Neural progenitor cell (in vitro differentiated cells): Measurements from ENCODE around the gene RXRA. TPM values are rescaled to one million over a fixed set of nuclear protein-coding genes. Genes with fewer than 3 reads are reported as not detected.
"Not testable (repeated sequence)": the region's sequence is repeated elsewhere in the genome, so short reads cannot be mapped to it uniquely, and the experiment has no call there.

Experiments used
- DNase-seq: peaks from one replicate; pipeline ENCODE4 v3.0.0-alpha.2; 2016; ENCODE audit warnings: low spot score
- H2AFZ ChIP-seq: fragments of 200-600 bp; sonication (generic); replicated peaks from 2 replicates; pipeline ENCODE4 v1.6.1; 2016; ENCODE audit warnings: antibody characterized with exemption
- H3F3A ChIP-seq: fragments of 200-600 bp; sonication (generic); 2 replicates; pipeline ENCODE4 v1.6.1; 2016; ENCODE audit warnings: antibody characterized with exemption, low read depth
- H3K27ac ChIP-seq: fragments of 200-600 bp; sonication (generic); 2 replicates; pipeline ENCODE4 v1.5.1; 2016; ENCODE audit warnings: mild to moderate bottlenecking
- H3K27me3 ChIP-seq: fragments of 200-600 bp; sonication (generic); 2 replicates; pipeline ENCODE4 v1.6.1; 2016; ENCODE audit warnings: mild to moderate bottlenecking, moderate library complexity
- H3K36me3 ChIP-seq: fragments of 200-600 bp; sonication (generic); 2 replicates; pipeline ENCODE4 v1.5.1; 2016
- H3K4me1 ChIP-seq: fragments of 200-600 bp; sonication (generic); 2 replicates; pipeline ENCODE4 v1.6.1; 2016; ENCODE audit warnings: mixed run types
- H3K4me2 ChIP-seq: fragments of 200-600 bp; sonication (generic); 2 replicates; pipeline ENCODE4 v1.6.1; 2016
- H3K4me3 ChIP-seq: fragments of 200-600 bp; sonication (generic); 2 replicates; pipeline ENCODE4 v1.5.1; 2016
- H3K79me2 ChIP-seq: fragments of 200-600 bp; sonication (generic); 2 replicates; pipeline ENCODE4 v1.6.1; 2016; ENCODE audit warnings: low read depth
- H3K9ac ChIP-seq: fragments of 200-600 bp; sonication (generic); 2 replicates; pipeline ENCODE4 v1.6.1; 2016
- H3K9me3 ChIP-seq: fragments of 200-600 bp; sonication (generic); 2 replicates; pipeline ENCODE4 v1.5.1; 2016; ENCODE audit warnings: low read depth
- H4K20me1 ChIP-seq: fragments of 200-600 bp; sonication (generic); 2 replicates; pipeline ENCODE4 v1.6.1; 2016; ENCODE audit warnings: low read depth
- H3K27ac Mint-ChIP-seq: 3 replicates; pipeline ENCODE4 v1.8.0; 2021; ENCODE audit warnings: mixed read lengths
- H3K27me3 Mint-ChIP-seq: 2 replicates; pipeline ENCODE4 v1.8.0; 2022; ENCODE audit warnings: low read depth, mild to moderate bottlenecking, inconsistent platforms, moderate library complexity, mixed read lengths; ENCODE audit not compliant: insufficient read depth
- H3K36me3 Mint-ChIP-seq: 3 replicates; pipeline ENCODE4 v1.8.0; 2021; ENCODE audit warnings: mixed read lengths
- H3K4me1 Mint-ChIP-seq: 3 replicates; pipeline ENCODE4 v1.8.0; 2021; ENCODE audit warnings: mixed read lengths
- H3K4me3 Mint-ChIP-seq: 3 replicates; pipeline ENCODE4 v1.8.0; 2021; ENCODE audit warnings: mild to moderate bottlenecking, moderate library complexity, mixed read lengths
- H3K9me3 Mint-ChIP-seq: 3 replicates; pipeline ENCODE4 v1.8.0; 2020; ENCODE audit warnings: mixed read lengths
- EZH2 ChIP-seq: fragments of 200-600 bp; sonication (generic); IDR thresholded peaks from 2 replicates; pipeline ENCODE4 v1.6.1; 2017; ENCODE audit warnings: antibody characterized with exemption, mild to moderate bottlenecking, moderate library complexity
- EZH2phosphoT487 ChIP-seq: fragments of 200-600 bp; sonication (generic); IDR thresholded peaks from 2 replicates; pipeline ENCODE4 v1.6.1; 2017; ENCODE audit warnings: antibody characterized with exemption
- total RNA-seq: library from RNA; depleted of rRNA; stranded (reverse); fragments of >200 nt; gene quantifications from 2 replicates; pipeline ENCODE4 v1.2.3, GENCODE V29; 2015; ENCODE audit warnings: low replicate concordance
- TF ChIP-seq, protein P1 (sequence below): fragments of 200-600 bp; sonication (generic); IDR thresholded peaks from 2 replicates; pipeline ENCODE4 v1.5.1; 2017; ENCODE audit warnings: antibody characterized with exemption, mild to moderate bottlenecking

The RXRA gene
- total RNA-seq, 1 donor from 2014 or later, result 11.6 TPM

- Mint-ChIP-seq H3K27ac (no peak overlapping the region), H3K4me1 (no peaks in the 10 kb centered on the region), H3K36me3 (no peaks in the 10 kb centered on the region)
These were observed 19.3 kb upstream of the RXRA start for GRCh38 chr9:134306636-134307600.

DNA sequence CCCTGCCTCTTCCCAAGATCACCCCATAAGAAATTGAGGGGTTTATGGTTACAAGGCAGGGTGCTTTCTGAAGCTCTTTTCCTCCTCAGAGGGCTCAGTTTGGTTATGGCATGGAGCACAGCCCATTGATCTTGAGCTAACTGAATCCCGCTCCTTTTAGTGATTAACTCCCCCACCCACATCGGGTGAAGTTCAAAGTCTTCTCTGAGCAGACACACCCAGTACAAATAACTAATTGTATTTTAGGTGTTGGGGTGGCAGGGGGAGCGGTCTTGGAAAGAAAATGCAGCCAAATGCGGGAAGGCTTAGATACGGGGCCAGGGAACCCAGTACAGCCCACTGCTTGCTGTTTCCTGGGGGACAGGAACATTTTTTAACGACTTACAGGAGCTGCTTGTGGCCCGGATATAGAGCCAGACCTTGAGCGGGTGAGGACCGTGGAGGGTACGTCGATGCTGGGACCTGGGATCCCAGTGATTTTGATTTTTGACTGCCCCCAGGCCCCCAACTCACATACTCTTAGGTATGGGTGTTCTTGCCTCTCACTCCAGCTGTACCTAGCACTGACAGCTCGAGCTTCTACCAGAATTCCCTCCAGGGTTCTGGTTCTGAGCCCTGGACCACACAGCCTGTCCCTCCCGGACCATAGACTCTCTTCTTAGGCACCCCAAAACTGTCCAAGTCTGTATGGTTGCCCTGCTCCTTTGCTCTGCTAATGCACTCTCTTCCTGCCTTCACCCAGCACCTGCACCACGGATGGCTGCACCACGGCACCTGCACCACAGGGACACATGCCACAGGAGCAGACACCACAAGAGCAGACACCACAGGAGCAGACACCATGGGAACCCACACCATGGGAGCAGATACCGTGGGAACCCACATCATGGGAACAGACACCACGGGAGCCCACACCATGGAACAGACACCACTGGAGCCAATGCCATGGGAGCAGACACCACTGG is 18.3 kb upstream of the RXRA start:
- Mint-ChIP-seq H3K9me3 (peaks cover 13% of the 10 kb centered on the region), H3K36me3 (no peaks in the 10 kb centered on the region), H3K4me1 (no peaks in the 10 kb centered on the region), H3K4me3 (no peak overlapping the region), H3K27ac (no peak overlapping the region), H3K27me3 (peaks cover 4% of the 10 kb centered on the region)
- Histone ChIP-seq H4K20me1 (no peaks in the 10 kb centered on the region), H3K4me1 (no peaks in the 10 kb centered on the region), H3K4me2 (no peak overlapping the region), H3K36me3 (no peaks in the 10 kb centered on the region), H3K9ac (no peak overlapping the region), H3F3A (no peaks in the 10 kb centered on the region), H3K27me3 (no peaks in the 10 kb centered on the region), H3K9me3 (no peaks in the 10 kb centered on the region), H3K79me2 (no peaks in the 10 kb centered on the region), H2AFZ (no peak overlapping the region), H3K4me3 (no peak overlapping the region), H3K27ac (no peak overlapping the region)
- no peak for TF ChIP-seq EZH2
- TF ChIP-seq, protein P1, sequence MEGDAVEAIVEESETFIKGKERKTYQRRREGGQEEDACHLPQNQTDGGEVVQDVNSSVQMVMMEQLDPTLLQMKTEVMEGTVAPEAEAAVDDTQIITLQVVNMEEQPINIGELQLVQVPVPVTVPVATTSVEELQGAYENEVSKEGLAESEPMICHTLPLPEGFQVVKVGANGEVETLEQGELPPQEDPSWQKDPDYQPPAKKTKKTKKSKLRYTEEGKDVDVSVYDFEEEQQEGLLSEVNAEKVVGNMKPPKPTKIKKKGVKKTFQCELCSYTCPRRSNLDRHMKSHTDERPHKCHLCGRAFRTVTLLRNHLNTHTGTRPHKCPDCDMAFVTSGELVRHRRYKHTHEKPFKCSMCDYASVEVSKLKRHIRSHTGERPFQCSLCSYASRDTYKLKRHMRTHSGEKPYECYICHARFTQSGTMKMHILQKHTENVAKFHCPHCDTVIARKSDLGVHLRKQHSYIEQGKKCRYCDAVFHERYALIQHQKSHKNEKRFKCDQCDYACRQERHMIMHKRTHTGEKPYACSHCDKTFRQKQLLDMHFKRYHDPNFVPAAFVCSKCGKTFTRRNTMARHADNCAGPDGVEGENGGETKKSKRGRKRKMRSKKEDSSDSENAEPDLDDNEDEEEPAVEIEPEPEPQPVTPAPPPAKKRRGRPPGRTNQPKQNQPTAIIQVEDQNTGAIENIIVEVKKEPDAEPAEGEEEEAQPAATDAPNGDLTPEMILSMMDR, result no peak
- TF ChIP-seq EZH2phosphoT487, result no peak
- DNase-seq, result no peak

More at GRCh38 chr9:134306636-134307600, 19.3 kb upstream of the RXRA start:
- Mint-ChIP-seq H3K9me3 (peaks cover 10% of the 10 kb centered on the region), H3K27me3 (peaks cover 4% of the 10 kb centered on the region), H3K4me3 (no peak overlapping the region)
- H3K79me2 ChIP-seq, result no peaks in the 10 kb centered on the region
- H3K4me3 ChIP-seq, result no peak overlapping the region
- TF ChIP-seq EZH2 (no peak), EZH2phosphoT487 (no peak)
- TF ChIP-seq, protein P1, result no peak
- DNase-seq, result no peak
- no peak overlapping the region for H3K9ac ChIP-seq
- no peaks in the 10 kb centered on the region for H3K27me3 ChIP-seq
- H4K20me1 ChIP-seq, result no peaks in the 10 kb centered on the region
- no peaks in the 10 kb centered on the region for H3K4me1 ChIP-seq
- H3F3A ChIP-seq, result no peaks in the 10 kb centered on the region
- H3K27ac ChIP-seq, result no peak overlapping the region
- no peak overlapping the region for H3K4me2 ChIP-seq
- H3K36me3 ChIP-seq, result no peaks in the 10 kb centered on the region
- H3K9me3 ChIP-seq, result no peaks in the 10 kb centered on the region
- H2AFZ ChIP-seq, result no peak overlapping the region

DNA sequence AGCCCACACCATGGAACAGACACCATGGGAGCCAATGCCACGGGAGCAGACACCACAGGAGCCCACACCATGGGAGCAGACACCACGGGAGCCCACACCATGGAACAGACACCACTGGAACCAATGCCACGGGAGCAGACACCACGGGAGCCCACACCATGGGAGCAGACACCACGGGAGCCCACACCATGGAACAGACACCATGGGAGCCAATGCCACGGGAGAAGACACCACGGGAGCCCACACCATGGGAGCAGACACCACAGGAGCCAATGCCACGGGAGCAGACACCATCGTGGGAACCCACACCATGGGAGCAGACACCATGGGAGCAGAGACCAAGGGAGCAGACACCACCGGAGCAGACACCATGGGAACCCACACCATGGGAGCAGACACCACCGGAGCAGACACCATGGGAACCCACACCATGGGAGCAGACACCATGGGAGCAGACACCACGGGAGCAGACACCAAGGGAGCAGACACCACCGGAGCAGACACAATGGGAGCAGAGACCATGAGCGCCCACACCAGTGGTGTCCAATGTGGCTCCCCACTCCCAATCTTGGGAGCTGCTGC is 17.5 kb upstream of the RXRA start:
- not testable (repeated sequence) for DNase-seq, H3K4me3 ChIP-seq, H2AFZ ChIP-seq, H3K27ac Mint-ChIP-seq, H3K9me3 ChIP-seq, H3K36me3 ChIP-seq, H3K27ac ChIP-seq, H3K9ac ChIP-seq, H4K20me1 ChIP-seq, H3K27me3 Mint-ChIP-seq, H3K4me3 Mint-ChIP-seq, H3F3A ChIP-seq, H3K79me2 ChIP-seq, H3K36me3 Mint-ChIP-seq, H3K4me2 ChIP-seq, H3K4me1 Mint-ChIP-seq, H3K4me1 ChIP-seq, H3K27me3 ChIP-seq
- H3K9me3 Mint-ChIP-seq, result peaks cover 13% of the 10 kb centered on the region
